GM18861 (cell line): ENCODE results near the gene UVRAG.

Experiments
- ATAC-seq: cut with Tn5 transposase; IDR thresholded peaks from one replicate; pipeline ENCODE4 v1.9.1; 2021; ENCODE audit not compliant: unreplicated experiment

The UVRAG gene

DNA sequence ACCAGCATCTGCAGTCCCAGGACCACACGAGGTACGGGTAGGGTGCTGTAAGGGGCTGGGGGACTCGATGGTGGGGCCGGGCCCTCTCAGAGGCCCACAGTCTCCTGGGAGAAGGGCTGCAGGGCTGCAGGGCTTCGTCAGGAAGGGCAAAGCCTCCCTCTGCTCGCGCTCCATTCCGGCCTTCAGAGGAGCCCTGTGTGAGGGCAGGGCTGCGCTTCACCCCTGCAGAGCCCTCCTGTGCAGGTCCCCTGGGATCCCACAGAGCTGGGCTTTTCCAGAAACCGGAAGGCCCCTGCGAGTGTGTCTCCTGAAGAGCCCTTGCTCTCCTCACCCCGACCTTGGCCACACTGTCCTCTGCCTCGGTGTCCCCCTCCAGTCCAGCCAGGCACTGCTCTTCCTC, 364.1 kb downstream of the UVRAG start:
- ATAC-seq, result no peak

DNA sequence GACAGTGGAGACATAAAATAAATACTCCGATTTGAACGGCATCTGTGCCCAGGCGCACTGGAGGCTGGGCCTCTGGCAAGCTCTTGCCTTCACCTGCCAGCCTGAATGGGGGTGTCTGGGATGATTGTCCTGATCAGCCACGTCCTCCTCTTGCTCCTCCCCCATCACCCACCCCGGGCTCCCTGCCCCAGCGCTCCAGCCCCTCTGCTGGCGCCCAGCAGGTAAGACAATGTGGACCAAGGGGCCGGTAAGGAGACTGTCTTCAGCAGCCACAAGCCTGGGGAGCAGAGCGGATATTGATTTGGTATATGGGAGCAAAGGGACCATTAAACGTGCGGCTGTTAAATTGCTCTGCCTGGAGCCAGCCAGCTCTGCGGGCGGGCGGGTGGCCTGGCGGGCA, 366.4 kb downstream of the UVRAG start:
- ATAC-seq, result no peak

DNA sequence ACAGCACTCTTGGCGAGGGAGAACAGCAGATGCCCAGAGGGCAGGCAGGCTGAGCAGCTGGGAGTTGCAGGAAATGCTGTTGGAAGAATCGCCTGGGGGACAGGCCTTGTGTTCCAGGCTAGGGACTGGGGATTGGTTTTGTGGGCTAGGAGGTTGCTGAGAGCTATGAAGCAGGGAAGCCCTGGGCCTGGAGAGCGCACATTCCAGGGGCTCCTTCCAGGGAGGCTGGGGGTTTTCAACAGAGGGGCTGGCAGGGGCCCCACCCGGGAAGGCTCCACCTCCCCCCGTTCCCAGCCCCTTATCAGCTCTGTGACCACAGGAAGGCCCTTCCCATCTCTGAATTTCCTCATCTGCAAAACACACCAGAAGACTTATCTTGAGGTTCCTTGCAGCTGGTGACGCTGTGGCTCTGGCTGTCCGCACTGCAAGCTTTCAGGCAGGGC, 369.6 kb downstream of the UVRAG start:
- no peak for ATAC-seq

DNA sequence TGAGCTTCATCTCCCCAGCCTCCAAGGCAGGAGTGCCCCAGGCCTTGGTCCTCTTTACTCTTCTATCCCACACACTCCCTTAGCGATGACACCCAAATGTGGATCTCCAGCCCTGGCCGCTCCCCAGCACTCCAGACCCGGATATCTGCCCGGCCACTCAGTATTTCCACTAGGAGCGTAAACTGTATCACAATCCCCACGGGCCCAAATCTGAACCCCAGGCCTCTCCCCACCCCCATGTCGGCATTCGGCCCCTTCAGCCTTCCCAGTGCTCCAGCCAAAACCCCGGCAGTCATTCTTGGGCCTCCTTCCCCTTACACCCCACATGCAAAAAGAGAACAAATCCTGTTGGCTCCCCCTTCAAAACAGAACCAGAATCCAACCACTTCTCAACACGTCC, 370.5 kb downstream of the UVRAG start:
- ATAC-seq, result no peak

DNA sequence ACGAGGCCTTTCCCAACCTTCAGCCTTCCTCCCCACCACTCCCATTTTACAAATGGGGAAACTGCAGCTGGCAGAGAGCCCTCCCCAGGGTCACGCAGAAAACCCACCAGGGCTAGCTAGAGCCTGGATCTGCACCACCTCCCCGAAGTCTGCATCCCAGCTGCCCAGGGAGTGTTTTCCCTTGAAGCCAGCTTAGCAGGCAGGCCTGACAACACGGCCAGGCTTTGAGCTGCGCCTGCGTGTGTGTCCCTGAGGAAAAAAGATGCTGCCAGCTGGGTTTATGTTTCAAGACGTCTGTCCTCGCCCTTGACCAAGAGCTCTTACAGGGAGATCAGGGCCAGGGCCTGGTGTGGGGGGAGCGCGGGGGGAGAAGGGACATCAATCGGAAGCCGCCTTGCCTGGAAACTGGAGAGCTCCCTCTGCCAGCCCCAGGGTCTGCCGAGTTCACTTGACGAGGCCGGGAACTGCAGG, 371.0 kb downstream of the UVRAG start:
- no peak for ATAC-seq

DNA sequence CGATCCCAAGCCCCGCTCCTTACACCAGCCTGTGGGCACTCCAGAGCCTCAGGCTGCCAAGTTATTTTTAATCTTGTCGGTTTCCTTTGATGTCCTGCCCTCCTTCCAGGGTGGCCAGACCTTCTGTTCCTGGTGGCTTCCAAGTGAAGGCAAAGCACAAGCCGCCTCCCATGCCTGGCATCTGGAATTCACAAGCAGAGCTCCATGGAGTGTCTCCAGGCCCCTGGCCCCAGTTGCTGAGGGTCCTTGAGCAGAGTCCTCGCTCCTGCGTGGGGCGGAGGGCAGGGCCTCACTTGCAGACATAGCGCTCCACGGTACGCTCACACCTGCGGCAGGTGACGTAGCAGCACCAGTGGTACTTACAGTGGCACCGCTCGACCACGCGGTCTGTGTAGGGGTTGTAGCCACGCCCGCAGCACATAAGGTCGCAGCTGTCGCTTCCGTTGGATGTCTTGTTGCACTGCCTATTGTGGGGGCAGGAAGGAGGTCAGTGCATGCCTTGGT, 371.8 kb downstream of the UVRAG start:
- ATAC-seq, result no peak

DNA sequence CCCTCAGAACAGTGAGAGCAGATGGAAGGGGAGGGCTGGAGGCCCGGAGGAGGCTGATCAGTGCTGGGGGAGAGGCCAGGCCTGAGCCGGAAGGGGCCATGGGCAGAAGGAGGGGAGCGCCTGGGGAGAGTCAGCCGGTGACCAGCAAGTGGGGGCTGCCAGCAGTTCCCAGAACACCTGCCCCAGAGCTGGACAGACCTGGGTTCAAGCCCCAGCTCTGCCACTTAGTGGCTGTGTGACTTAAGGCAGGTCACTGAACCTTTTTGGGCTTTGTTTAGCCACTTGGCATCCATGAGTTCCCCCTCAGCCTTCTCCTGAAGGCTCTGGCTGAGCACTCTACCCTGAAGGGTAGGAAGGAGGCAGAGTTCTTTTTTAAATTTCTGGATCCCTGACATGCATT, 373.9 kb downstream of the UVRAG start:
- ATAC-seq, result no peak

DNA sequence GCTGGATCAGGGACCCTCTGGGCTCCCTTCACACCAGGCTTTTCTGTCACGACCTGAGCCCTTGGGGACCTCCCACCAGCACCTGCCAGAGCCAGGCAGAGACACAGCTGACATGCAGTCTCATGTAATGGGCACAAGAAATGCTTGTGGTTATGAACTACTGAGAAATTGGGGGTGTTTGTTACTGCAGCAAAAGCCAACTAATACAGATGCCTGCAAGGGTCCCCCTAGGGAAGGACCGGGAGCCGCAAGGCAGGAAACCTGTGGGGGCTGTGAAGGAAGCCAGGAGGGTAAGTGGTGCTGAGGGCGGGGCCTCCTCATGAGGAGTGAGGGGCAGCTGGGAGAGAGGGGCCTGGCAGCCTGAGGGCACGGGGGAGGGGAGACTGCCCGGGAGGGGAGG, 374.7 kb downstream of the UVRAG start:
- ATAC-seq, result no peak

DNA sequence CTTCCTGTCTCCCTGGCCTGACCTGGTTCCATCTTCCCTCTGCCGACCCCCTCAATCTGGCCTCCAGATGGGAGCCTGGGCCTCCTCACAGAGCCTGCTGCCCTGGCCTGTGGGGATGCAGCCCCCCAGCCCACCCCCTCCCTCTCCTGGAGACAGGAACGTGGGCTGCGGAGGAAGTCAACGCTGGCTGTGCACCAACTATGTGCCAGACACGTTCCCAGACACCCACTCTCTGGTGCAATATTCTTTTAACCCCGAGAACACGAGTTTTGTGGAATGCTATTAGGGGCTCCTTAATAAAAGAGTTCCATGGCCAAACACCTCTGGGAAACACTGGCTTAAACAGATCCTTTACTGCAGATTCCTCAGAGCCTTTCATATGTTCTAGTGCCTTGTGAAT, 375.4 kb downstream of the UVRAG start:
- no peak for ATAC-seq
